Stimulated activated CD4-positive, alpha-beta T cell treated with anti-CD3 and anti-CD28 coated beads, Interleukin-1b, Interleukin-23, amount 100 ng/mL, for 48 hours (primary cell): ENCODE data around the gene SORBS1.

Source experiments
- DNase-seq: peaks from one replicate; pipeline ENCODE4 v3.0.0-alpha.2; 2020

The SORBS1 gene

GRCh38 chr10:95457319-95457886 is 103.8 kb downstream of the SORBS1 start:
- DNase-seq = no peak

- no peak for DNase-seq
These were observed 104.7 kb downstream of the SORBS1 start for GRCh38 chr10:95456516-95456915.

GRCh38 chr10:95454940-95455339 is 106.2 kb downstream of the SORBS1 start:
- no peak for DNase-seq

GRCh38 chr10:95454356-95454755 is 106.8 kb downstream of the SORBS1 start:
- no peak for DNase-seq

- DNase-seq = no peak
These were observed 109.3 kb downstream of the SORBS1 start for GRCh38 chr10:95451568-95452524.

- DNase-seq = no peak
These were observed 110.0 kb downstream of the SORBS1 start for GRCh38 chr10:95451150-95451549.

- no peak for DNase-seq
These were observed 111.0 kb downstream of the SORBS1 start for GRCh38 chr10:95450188-95450587.

- no peak for DNase-seq
These were observed 113.5 kb downstream of the SORBS1 start for GRCh38 chr10:95447685-95448084.

GRCh38 chr10:95445837-95446486 is 115.2 kb downstream of the SORBS1 start:
- peak; percentile 32 for DNase-seq

- DNase-seq = no peak
These were observed 115.8 kb downstream of the SORBS1 start for GRCh38 chr10:95445223-95445836.

- DNase-seq = no peak
These were observed 116.4 kb downstream of the SORBS1 start for GRCh38 chr10:95444792-95445191.

GRCh38 chr10:95443636-95444035 is 117.5 kb downstream of the SORBS1 start:
- no peak for DNase-seq

- DNase-seq = no peak
These were observed 118.8 kb downstream of the SORBS1 start for GRCh38 chr10:95442341-95442740.

- DNase-seq = no peak
These were observed 119.6 kb downstream of the SORBS1 start for GRCh38 chr10:95441547-95441923.

- no peak for DNase-seq
These were observed 120.2 kb downstream of the SORBS1 start for GRCh38 chr10:95440756-95441546.

- DNase-seq = no peak
These were observed 121.0 kb downstream of the SORBS1 start for GRCh38 chr10:95440038-95440725.

GRCh38 chr10:95438781-95439180 is 122.4 kb downstream of the SORBS1 start:
- no peak for DNase-seq

GRCh38 chr10:95437669-95438068 is 123.5 kb downstream of the SORBS1 start:
- DNase-seq = no peak

GRCh38 chr10:95435548-95436279 is 125.5 kb downstream of the SORBS1 start:
- no peak for DNase-seq

- no peak for DNase-seq
These were observed 126.6 kb downstream of the SORBS1 start for GRCh38 chr10:95434583-95434982.

GRCh38 chr10:95431900-95432342 is 129.2 kb downstream of the SORBS1 start:
- no peak for DNase-seq
